ENCODE measurements around the gene UNC5C. TPM values are rescaled to one million over a fixed set of nuclear protein-coding genes. Genes with fewer than 3 reads are reported as not detected.

Gene UNC5C
- total RNA-seq, 1 donor from 2014 or later: 15.5 TPM

GRCh38 chr4:95263391-95263790 is 285.4 kb downstream of the UNC5C start:
- Mint-ChIP-seq H3K27me3 (ENCODE audit: low read depth) (no peaks in the 10 kb centered on the region), H3K4me3 (ENCODE audit: unreplicated experiment) (no peak overlapping the region), H3K9me3 (ENCODE audit: low read depth) (no peaks in the 10 kb centered on the region), H3K27ac (ENCODE audit: unreplicated experiment) (peak overlapping the region; percentile 14), H3K36me3 (ENCODE audit: low read depth) (no peaks in the 10 kb centered on the region), H3K4me1 (ENCODE audit: low read depth) (peaks cover 47% of the 10 kb centered on the region)
- DNase-seq (ENCODE audit: low spot score): no peak
- TF ChIP-seq CTCF (IDR thresholded peaks at IDR 0.05): no peak

DNA sequence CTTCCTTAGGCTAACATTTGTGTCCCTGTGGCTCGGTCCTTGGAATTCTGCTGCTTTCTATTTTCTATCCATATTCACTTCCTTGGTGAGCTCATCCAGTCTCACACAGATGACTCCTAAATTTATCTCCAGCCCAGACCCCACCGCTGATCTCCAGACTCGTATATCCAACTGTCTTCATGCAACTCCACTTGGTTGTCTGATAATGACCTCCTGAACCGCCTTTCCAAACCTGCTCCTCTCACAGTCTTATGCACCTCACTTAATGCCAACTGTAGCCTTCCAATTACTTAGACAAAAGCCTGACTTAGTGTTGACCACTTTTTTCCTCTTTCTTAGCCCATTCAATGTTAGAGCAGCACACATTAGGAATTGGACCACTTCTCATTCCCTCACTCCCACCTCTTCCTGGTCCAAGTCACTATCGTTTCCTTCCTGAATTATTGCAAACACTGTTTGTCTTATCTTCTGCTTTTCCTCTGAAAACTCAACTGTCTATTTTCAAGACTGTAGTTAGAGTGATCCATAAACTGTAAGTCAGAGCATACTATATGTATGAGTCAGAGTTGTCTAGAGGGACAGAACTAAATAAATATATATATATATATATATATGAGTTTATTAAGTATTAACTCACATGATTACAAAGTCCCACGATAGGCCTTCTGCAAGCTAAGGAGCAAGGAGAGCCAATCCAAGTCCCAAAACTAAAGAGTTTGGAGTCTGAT is 292.5 kb downstream of the UNC5C start:
- Mint-ChIP-seq H3K9me3 (ENCODE audit: low read depth) (no peaks in the 10 kb centered on the region), H3K36me3 (ENCODE audit: low read depth) (no peaks in the 10 kb centered on the region), H3K4me1 (ENCODE audit: low read depth) (no peaks in the 10 kb centered on the region), H3K4me3 (ENCODE audit: unreplicated experiment) (no peak overlapping the region), H3K27ac (ENCODE audit: unreplicated experiment) (no peak overlapping the region), H3K27me3 (ENCODE audit: low read depth) (no peaks in the 10 kb centered on the region)
- DNase-seq (ENCODE audit: low spot score): no peak
- TF ChIP-seq CTCF (IDR thresholded peaks at IDR 0.05): no peak

DNA sequence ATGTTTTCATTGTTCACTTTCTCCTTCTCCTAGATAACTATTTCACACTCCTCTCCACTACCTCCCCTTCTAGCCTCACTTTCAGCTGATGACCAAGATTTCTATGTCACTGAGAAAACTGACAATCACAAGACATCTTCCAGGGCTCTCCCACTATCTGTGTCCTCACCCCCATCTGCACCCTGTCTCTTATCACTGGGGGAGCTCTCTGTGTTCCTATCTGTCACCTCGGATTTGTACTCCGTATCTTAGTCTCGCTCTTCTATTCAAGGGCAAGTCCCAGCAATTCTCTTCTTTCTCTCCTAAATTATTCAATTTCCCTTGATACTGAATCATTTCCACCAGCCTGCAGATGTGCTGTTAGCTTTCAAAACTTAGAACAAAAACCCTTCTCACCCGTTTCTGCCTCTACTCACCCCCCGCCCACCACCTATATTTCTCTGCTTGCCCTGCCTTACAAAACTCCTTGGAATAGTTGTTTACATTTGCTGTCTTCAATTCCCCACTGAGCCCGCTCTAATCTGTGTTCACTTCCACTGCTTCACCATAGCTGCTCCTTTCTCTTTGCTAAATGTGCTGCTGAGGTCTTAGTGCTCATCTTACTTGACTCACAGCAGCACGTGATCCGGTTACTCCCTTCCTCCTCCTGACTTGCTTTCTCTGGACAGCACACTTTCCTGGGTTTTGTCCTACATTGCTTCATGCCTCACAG is 293.2 kb downstream of the UNC5C start:
- no peak overlapping the region for H3K27ac Mint-ChIP-seq (ENCODE audit: unreplicated experiment)
- DNase-seq (ENCODE audit: low spot score): no peak
- H3K36me3 Mint-ChIP-seq (ENCODE audit: low read depth): peaks cover 1% of the 10 kb centered on the region
- H3K4me1 Mint-ChIP-seq (ENCODE audit: low read depth): peaks cover 3% of the 10 kb centered on the region
- no peaks in the 10 kb centered on the region for H3K9me3 Mint-ChIP-seq (ENCODE audit: low read depth)
- H3K27me3 Mint-ChIP-seq (ENCODE audit: low read depth): no peaks in the 10 kb centered on the region
- TF ChIP-seq CTCF (IDR thresholded peaks at IDR 0.05): no peak
- no peak overlapping the region for H3K4me3 Mint-ChIP-seq (ENCODE audit: unreplicated experiment)

DNA sequence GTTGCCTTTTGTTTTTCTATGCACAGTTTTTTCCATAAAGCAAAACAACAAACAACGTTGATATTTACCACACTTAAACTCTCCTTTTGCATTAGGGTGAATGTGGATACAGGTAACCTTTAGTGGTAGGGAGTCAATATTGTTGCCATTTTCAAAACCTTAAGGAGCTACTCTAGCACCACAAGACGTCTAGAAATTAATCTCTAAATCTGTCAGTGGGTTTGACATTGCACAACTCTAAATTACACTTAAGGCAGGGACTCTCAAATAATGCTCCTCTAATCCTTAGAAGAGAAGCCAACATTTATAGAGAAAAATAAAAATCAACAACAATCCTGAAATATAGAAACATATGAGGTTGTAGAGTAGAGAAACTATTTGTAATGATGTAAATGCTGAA is 297.2 kb downstream of the UNC5C start:
- no peak for TF ChIP-seq CTCF (IDR thresholded peaks at IDR 0.05)
- no peaks in the 10 kb centered on the region for H3K27me3 Mint-ChIP-seq (ENCODE audit: low read depth)
- peaks cover 3% of the 10 kb centered on the region for H3K36me3 Mint-ChIP-seq (ENCODE audit: low read depth)
- no peaks in the 10 kb centered on the region for H3K9me3 Mint-ChIP-seq (ENCODE audit: low read depth)
- H3K4me1 Mint-ChIP-seq (ENCODE audit: low read depth): peaks cover 3% of the 10 kb centered on the region
- H3K27ac Mint-ChIP-seq (ENCODE audit: unreplicated experiment): no peak overlapping the region
- DNase-seq (ENCODE audit: low spot score): no peak
- H3K4me3 Mint-ChIP-seq (ENCODE audit: unreplicated experiment): no peak overlapping the region

DNA sequence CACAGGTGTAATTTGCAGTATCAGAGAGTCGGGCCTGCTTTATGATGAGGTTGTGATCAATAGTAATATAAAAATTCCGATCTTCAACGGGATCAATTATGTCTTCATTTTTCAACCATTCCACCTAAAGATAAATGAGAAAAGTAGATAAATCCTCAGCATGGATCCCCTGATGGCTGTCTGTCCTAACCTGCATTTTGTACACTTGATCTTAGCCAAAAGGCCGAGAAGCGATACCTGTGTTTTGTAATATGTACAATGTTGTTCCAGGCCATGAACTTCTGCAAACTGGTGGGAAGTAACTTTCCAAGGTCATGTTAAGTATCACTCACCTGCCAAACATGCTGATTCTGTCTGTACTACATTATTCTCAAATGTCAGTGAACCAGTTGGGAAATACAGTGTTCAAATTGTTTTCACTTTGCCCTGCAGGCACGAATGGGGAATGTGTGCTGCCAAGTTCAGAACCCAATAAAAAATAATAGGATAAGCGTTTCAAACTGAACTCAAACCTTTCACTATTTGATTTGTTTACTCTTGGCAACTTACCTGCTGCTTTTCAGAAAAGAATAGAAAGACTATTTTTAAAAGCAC is 298.1 kb downstream of the UNC5C start:
- no peaks in the 10 kb centered on the region for H3K27me3 Mint-ChIP-seq (ENCODE audit: low read depth)
- H3K9me3 Mint-ChIP-seq (ENCODE audit: low read depth): no peaks in the 10 kb centered on the region
- no peak for TF ChIP-seq CTCF (IDR thresholded peaks at IDR 0.05)
- peaks cover 3% of the 10 kb centered on the region for H3K36me3 Mint-ChIP-seq (ENCODE audit: low read depth)
- H3K4me1 Mint-ChIP-seq (ENCODE audit: low read depth): peaks cover 3% of the 10 kb centered on the region
- H3K4me3 Mint-ChIP-seq (ENCODE audit: unreplicated experiment): no peak overlapping the region
- H3K27ac Mint-ChIP-seq (ENCODE audit: unreplicated experiment): no peak overlapping the region
- DNase-seq (ENCODE audit: low spot score): no peak
